ENCODE results near the gene FEM1C.

Gene FEM1C

DNA sequence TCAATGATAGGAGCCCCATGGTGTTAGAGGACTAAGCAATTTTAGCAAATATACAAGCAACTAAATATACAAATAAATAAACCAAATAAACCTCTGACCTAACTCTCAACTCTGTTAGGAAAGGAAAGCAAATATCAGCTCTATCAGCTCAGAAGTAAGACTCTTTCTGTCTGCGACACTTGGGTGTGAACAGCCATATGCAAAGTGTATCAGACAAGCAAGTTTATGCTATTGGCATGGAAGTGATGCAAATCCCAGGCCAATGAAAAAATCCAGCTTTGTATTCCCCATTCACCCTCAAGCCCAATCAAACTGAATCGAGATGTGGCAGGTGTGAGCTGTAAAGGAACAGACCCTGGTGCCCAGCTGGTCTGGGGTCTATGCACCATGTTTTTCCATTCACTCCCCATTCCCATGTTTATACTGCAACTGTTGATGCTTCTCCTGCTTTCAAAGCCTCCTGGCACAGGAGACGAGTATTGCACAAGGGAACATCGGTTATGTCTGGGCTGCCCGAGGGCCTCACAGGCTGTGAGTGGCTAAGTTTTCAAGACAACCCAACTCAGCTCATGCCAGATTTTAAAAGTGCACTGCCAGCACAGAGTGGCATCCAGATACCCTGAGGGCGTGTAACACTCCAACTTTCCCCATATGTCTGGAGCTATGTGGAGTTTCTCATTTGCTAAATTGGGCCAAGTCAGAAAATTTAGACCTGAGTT, 73.1 kb downstream of the FEM1C start:
- no peak for ATAC-seq

DNA sequence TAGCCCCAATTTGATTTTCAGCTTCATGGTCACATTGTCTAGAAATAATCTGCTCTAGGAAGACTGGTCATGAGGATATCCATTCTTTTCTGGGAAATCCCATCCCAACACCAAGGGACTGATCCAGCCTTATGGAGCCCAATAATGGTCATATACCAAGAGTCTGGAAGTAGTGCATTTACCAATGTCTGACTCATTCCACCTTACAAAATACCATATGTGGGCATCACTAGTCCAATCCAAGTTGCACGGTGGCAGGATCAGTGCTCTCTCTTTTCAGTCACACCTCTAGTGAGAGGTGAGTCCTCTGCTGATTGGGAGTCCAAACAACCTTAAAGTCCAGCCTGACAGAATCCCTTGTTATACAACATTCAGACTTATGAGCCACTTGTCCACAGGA, 73.7 kb downstream of the FEM1C start:
- no peak for ATAC-seq
